ENCODE measurements around the gene PIPOX. TPM values are rescaled to one million over a fixed set of nuclear protein-coding genes. Genes with fewer than 3 reads are reported as not detected.

Gene PIPOX
- total RNA-seq, 2 donors from 2014 or later: 1.8 to 5.9 TPM

DNA sequence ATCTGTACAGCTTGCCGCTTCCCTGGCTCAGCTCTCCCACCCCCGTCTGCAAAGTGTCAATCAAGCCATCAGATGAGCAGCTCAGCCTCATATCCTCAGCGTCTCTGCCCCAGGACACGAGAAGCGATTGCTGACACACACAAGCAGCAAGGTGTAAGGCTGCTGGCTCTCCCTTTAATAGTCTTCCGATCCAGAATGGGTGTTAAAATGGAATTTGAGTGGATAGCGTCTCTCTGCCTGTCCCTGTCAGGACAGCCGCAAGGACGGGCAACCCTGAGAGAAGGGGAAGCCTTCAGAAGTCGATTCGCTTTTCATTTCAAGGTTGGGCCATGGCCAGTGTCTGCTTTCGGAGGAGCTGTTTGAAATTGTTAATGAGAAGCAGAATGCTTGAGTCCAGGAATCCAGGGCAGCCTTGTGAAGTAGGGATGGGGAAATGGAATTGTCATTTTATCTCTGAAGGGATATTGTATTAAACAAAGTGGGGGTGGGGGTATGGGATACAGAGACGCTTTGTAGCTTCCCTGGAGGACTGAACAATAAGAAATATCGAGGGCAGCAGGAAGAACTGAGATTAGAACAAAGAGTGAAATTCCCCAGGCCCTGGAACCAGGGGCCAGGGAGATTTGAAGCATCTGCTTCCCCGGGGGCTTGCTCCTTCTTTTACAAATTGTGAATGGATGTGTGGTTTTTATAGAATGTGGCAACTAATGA, 4.7 kb upstream of the PIPOX start:
- DNase-seq: peak; percentile 76
- peak overlapping the region; percentile 29 for H3K9ac ChIP-seq (ENCODE audit: extremely low read depth, low read length, poor library complexity, severe bottlenecking)
- TF ChIP-seq CTCF (conservative IDR thresholded peaks at IDR 0.05): no peak
- no peak overlapping the region for H3K4me3 Mint-ChIP-seq
- no peaks in the 10 kb centered on the region for H3K36me3 ChIP-seq (ENCODE audit: control insufficient read depth, insufficient read depth, low read length)
- no peaks in the 10 kb centered on the region for H3K27me3 ChIP-seq (ENCODE audit: control insufficient read depth, insufficient read depth, low read length, poor library complexity, severe bottlenecking)
- H3K4me3 ChIP-seq (ENCODE audit: low read length): peak overlapping the region; percentile 67
- peaks cover 6% of the 10 kb centered on the region for H3K27me3 Mint-ChIP-seq (ENCODE audit: insufficient read depth)
- H3K36me3 Mint-ChIP-seq (ENCODE audit: low read depth): peaks cover 4% of the 10 kb centered on the region
- H3K27ac ChIP-seq (ENCODE audit: low read depth, low read length): peak overlapping the region; percentile 97
- peaks cover 26% of the 10 kb centered on the region for H3K4me1 ChIP-seq (ENCODE audit: control insufficient read depth, insufficient read depth, low read length)
- H3K4me1 Mint-ChIP-seq: peaks cover 22% of the 10 kb centered on the region
- H3K9me3 ChIP-seq (ENCODE audit: control insufficient read depth, low read length): peaks cover 31% of the 10 kb centered on the region
- WGBS, 2 experiments (ENCODE audit: insufficient coverage in 1 of 2, insufficient read length in 1 of 2): 27 to 42% methylated on average over 9 to 15 of the region's 15 CpGs
- no peak overlapping the region for H3K27ac Mint-ChIP-seq
- peaks cover 29% of the 10 kb centered on the region for H3K9me3 Mint-ChIP-seq

GRCh38 chr17:29039764-29040598, 3.0 kb upstream of the PIPOX start:
- no peak for TF ChIP-seq CTCF (conservative IDR thresholded peaks at IDR 0.05)
- Histone ChIP-seq H3K4me3 (ENCODE audit: low read length) (no peak overlapping the region), H3K27me3 (ENCODE audit: control insufficient read depth, insufficient read depth, low read length, poor library complexity, severe bottlenecking) (no peaks in the 10 kb centered on the region), H3K9me3 (ENCODE audit: control insufficient read depth, low read length) (peaks cover 14% of the 10 kb centered on the region), H3K4me1 (ENCODE audit: control insufficient read depth, insufficient read depth, low read length) (peaks cover 26% of the 10 kb centered on the region), H3K9ac (ENCODE audit: extremely low read depth, low read length, poor library complexity, severe bottlenecking) (no peak overlapping the region), H3K36me3 (ENCODE audit: control insufficient read depth, insufficient read depth, low read length) (no peaks in the 10 kb centered on the region), H3K27ac (ENCODE audit: low read depth, low read length) (peak overlapping the region; percentile 83)
- no peaks in the 10 kb centered on the region for H3K36me3 Mint-ChIP-seq (ENCODE audit: low read depth)
- no peak overlapping the region for H3K4me3 Mint-ChIP-seq
- peaks cover 37% of the 10 kb centered on the region for H3K4me1 Mint-ChIP-seq
- peaks cover 5% of the 10 kb centered on the region for H3K27me3 Mint-ChIP-seq (ENCODE audit: insufficient read depth)
- peak; percentile 85 for DNase-seq
- WGBS, 2 experiments (ENCODE audit: insufficient coverage in 1 of 2, insufficient read length in 1 of 2): 57 to 68% methylated on average over 6 to 13 of the region's 13 CpGs
- H3K9me3 Mint-ChIP-seq: peaks cover 13% of the 10 kb centered on the region
- H3K27ac Mint-ChIP-seq: peak overlapping the region; percentile 81

DNA sequence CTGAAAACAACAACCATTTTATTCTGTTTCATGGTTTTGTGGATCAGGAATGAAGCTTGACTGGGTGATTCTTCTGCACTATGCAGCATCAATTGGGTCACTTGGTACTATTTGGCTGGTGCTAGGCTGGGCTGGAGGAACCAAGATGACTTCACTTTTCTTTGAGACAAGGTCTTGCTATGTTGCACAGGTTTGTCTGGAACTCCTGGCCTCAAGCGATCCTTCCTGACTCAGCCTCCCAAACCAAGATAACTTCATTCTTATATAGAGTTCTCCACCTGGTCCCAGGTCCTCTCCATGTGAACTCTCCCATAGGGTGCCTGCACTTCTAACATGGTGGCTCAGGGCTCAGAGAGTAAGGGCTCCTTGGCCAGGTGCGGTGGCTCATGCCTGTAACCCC, 1.9 kb upstream of the PIPOX start:
- Mint-ChIP-seq H3K4me1 (peaks cover 36% of the 10 kb centered on the region), H3K27ac (no peak overlapping the region), H3K36me3 (ENCODE audit: low read depth) (no peaks in the 10 kb centered on the region), H3K27me3 (ENCODE audit: insufficient read depth) (no peaks in the 10 kb centered on the region), H3K9me3 (peaks cover 3% of the 10 kb centered on the region), H3K4me3 (no peak overlapping the region)
- Histone ChIP-seq H3K9ac (ENCODE audit: extremely low read depth, low read length, poor library complexity, severe bottlenecking) (no peak overlapping the region), H3K36me3 (ENCODE audit: control insufficient read depth, insufficient read depth, low read length) (no peaks in the 10 kb centered on the region), H3K4me3 (ENCODE audit: low read length) (no peak overlapping the region), H3K27me3 (ENCODE audit: control insufficient read depth, insufficient read depth, low read length, poor library complexity, severe bottlenecking) (no peaks in the 10 kb centered on the region), H3K4me1 (ENCODE audit: control insufficient read depth, insufficient read depth, low read length) (peaks cover 26% of the 10 kb centered on the region), H3K27ac (ENCODE audit: low read depth, low read length) (no peak overlapping the region), H3K9me3 (ENCODE audit: control insufficient read depth, low read length) (peaks cover 3% of the 10 kb centered on the region)
- TF ChIP-seq CTCF (conservative IDR thresholded peaks at IDR 0.05): no peak
- WGBS, 2 experiments (ENCODE audit: insufficient coverage in 1 of 2, insufficient read length in 1 of 2): 97 to 100% methylated on average over 2 of the region's 2 CpGs
- DNase-seq: no peak

Measured in endodermal cell (in vitro differentiated cells).